Breast epithelium (tissue), 3 donors: ENCODE results near the gene RCSD1.

Experiments
- CTCF ChIP-seq, 3 donors: fragments of 450-650 bp; IDR thresholded peaks; one replicate each; pipeline ENCODE4 v1.5.1; 2016 to 2017; ENCODE audit warnings: antibody characterized with exemption in 3 of 3, mild to moderate bottlenecking in 3 of 3, moderate library complexity in 3 of 3
- POLR2A ChIP-seq: fragments of 450-650 bp; IDR thresholded peaks from one replicate; pipeline ENCODE4 v1.6.1; 2016; ENCODE audit warnings: antibody characterized with exemption, mild to moderate bottlenecking, moderate library complexity
- POLR2AphosphoS5 ChIP-seq, 3 donors: sonication (generic); formaldehyde crosslinking; IDR thresholded peaks; one replicate each; pipeline ENCODE4 v1.6.1; 2017; ENCODE audit warnings: antibody characterized with exemption in 3 of 3

DNA sequence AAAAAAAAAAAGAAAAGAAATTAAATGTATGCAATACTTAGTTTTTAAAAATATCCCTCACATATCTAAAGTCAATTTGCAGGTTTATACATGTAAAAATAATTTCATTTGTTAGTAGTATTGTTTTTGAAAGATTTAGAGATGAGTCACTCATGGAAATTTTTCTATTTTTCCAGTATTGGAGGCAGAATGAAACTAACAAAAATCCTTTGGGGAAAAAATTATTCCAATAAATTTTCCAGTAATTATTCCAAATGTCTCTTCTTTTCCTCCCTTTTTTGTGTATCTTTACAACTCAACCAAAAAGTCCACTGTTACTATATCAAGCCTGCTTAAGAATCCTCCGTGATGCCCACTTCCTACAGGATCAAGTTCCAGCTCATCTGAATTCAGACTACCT lies 121.6 kb downstream of the RCSD1 start:
- TF ChIP-seq CTCF (IDR thresholded peaks at IDR 0.05) (no peak), POLR2A (no peak), POLR2AphosphoS5 (IDR thresholded peaks at IDR 0.05) (no peak)
